NCI-H187 treated with DMSO at 0.1 percent for 48 hours (cell line): Measurements from ENCODE around the gene MYL9.

ENCODE experiments used
- DNase-seq: peaks from one replicate; lab custom pipeline; 2025; lab: John Stamatoyannopoulos, UW

The MYL9 gene

DNA sequence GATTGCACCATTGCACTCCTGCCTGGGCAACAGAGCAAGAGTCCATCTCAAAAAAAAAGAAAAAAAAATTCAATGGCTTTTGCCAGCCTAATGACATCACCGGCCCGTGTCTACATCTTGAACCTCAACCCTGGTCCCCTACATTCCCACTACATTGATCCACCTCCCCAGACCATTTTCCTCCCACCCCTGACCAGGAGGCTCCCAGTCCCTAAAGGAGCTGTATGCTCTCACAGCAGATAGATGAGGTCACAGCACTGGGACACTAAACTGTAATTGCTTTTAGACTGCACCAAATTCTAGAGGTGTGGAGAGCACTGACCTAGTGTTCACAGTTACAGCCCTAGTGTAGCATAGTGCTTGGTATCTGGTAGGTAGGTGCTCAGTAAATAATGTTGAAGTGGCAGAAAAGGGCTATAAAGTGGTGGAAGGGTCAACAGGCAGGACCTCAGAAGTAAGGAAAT, 42.7 kb downstream of the MYL9 start:
- no peak for DNase-seq

DNA sequence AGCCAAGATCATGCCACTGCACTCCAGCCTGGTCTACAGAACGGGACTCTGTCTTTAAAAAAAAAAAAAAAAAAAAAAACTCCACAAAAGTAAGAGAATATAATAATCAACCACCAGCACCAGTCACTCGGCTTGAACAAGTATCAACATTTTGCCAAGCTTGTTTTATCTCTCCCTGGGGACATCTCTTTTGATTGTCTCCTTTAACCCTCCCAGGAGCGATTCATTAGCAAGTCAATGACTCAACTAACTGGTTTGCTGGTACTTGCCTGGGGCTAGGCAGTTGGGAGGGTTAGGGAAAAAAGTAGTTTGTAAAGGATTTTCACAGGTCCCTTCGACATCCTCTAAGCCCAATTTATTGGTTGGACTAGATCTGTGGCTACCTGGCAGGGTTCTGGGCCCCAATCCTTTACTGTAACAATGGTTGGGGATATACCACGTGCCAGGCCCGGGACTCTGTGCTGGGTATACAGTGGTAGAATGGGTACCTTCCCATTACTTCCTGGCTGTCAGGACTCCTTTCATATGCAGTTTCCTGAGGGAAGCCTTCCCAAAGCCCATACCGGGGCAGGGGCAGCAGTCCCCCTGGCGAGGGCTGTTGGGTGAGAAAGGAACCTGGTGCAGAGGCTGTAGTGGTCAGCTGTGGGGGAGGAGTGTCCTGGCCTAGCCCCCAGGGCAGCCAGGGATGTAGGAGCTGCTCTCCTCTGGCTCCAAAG, 44.2 kb downstream of the MYL9 start:
- peak; percentile 16 for DNase-seq

DNA sequence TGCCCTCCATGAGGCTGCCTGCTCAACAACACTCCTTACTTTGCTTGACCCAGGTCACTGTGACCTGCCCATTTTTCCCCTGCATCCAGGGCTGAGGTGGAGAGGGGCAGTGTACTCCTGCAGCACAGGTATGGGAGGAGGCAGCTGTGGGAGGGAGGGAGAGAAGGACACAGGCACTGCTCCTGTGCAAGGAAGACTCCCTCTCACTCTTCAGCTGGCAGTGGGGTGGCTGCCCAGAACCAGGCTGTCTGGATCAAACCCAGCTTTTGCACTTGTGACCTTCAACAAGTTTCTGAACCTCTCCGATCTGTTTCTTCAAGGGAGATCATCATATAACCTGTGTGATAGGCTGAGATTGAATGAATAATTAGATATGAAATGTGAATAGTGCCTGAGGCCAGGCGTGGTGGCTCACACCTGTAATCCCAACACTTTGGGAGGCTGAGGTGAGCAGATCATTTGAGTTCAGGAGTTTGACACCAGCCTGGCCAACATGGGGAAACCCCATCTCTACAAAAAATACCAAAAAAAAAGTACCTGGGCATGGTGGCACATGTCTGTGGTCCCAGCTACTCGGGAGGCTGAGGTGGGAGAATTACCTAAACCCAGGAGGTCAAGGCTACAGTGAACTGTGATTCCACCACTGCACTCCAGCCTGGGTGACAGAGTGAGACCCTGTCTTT, 46.2 kb downstream of the MYL9 start:
- DNase-seq, result no peak

DNA sequence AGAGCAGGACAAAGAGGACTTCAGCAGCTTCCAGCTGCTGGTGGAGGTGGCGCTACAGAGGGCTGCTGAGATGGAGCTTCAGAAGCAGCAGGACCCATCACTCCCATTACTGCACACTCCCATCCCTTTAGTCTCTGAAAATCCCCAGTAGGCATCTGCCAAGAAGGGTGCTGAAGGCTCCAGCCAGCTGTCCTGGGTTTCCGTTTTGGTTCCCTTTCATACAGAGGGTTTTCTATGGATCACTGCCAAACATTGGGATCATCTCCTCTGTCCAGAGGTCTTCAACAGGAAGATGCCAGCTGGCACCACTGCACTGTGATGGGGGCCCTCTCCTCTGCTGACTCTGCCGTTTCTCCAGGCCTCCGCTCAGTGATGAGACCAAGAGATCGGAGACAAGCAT, 50.0 kb downstream of the MYL9 start:
- DNase-seq, result no peak

GRCh38 chr20:36591854-36592641, 50.7 kb downstream of the MYL9 start:
- DNase-seq, result no peak

DNA sequence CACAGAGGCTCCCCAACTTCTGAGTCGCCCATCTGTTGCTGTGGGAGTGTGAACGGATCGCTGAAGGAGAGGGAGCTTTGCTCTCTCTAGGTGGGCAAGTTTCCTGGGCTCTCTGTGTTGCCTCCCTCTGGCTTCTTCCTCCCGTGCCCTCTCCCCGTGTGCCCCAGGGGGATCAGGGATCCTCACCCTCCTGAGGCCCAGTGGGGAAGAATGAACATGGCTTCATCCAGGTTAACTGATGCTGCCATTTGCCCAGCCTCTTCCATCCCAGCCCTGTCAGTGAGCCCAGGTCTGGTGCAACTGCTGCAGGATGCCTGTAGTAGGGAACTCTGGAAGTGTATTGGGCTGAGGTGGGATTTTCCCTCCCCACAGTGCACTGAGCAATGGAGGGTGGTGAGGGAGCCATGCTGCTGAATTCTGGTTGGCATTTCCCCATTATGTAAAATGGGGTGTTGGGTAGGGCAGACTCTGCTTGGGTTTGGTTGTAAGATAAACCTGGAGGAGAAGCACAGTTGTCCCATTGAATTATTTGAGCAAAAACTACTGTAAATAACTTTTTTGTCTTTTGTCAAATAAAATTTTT, 52.1 kb downstream of the MYL9 start:
- DNase-seq, result no peak

GRCh38 chr20:36599912-36600345, 58.6 kb downstream of the MYL9 start:
- DNase-seq, result no peak
